ENCODE data around the gene SNX32. TPM values are rescaled to one million over a fixed set of nuclear protein-coding genes. Genes with fewer than 3 reads are reported as not detected.

Gene SNX32
- total and polyA plus RNA-seq, 9 of the 15 experiments (the other 6 are each of a cell fraction or from before 2014, with no cell fraction given), result 0.03 TPM; not detected in 7

DNA sequence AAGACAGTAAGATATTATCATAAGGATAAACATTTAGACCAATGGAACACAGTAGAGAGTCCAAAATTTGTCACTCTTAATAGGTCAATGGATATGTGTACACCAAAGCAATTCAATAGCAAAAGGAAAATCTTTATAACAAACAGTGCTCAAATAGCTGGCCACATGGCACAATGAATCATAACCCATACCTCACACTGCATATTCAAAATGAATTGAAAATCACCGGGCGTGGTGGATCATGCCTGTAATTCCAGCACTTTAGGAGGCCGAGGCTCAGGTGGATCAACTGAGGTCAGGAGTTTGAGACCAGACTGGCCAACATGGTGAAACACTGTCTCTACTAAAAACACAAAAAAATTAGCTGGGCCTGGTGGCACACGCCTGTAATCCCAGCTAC lies 8.4 kb downstream of the SNX32 start:
- ATAC-seq, result no peak
- no peak for TF ChIP-seq SMAD3 (CRISPR knock-in tag; conservative IDR thresholded peaks at IDR 0.05)
- no peak for TF ChIP-seq ZNF124 (CRISPR knock-in tag; IDR thresholded peaks at IDR 0.05)
- TF ChIP-seq ZNF77 (CRISPR knock-in tag; IDR thresholded peaks at IDR 0.05), result no peak
- TF ChIP-seq, protein P1, sequence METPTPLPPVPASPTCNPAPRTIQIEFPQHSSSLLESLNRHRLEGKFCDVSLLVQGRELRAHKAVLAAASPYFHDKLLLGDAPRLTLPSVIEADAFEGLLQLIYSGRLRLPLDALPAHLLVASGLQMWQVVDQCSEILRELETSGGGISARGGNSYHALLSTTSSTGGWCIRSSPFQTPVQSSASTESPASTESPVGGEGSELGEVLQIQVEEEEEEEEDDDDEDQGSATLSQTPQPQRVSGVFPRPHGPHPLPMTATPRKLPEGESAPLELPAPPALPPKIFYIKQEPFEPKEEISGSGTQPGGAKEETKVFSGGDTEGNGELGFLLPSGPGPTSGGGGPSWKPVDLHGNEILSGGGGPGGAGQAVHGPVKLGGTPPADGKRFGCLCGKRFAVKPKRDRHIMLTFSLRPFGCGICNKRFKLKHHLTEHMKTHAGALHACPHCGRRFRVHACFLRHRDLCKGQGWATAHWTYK (CRISPR knock-in tag; IDR thresholded peaks at IDR 0.05), result no peak
- TF ChIP-seq, protein P2, sequence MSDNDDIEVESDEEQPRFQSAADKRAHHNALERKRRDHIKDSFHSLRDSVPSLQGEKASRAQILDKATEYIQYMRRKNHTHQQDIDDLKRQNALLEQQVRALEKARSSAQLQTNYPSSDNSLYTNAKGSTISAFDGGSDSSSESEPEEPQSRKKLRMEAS (CRISPR knock-in tag; IDR thresholded peaks at IDR 0.05), result no peak
- no peak for TF ChIP-seq HOMEZ (CRISPR knock-in tag; IDR thresholded peaks at IDR 0.05)
- no peak for TF ChIP-seq HNRNPH1 (optimal IDR thresholded peaks at IDR 0.05; ENCODE audit: low read depth, low read length)
- CTCF ChIA-PET (ENCODE audit: low intra/inter-chr PET ratio), result no interaction called here
- Histone ChIP-seq H4K20me1 (replicated peaks; ENCODE audit: control insufficient read depth, insufficient read depth, low read length) (no peaks in the 10 kb centered on the region), H3K4me3 (no peak overlapping the region), H3K79me2 (ENCODE audit: control insufficient read depth, insufficient read depth, low read length) (no peaks in the 10 kb centered on the region), H3K4me1 (replicated peaks in 1 of 2; ENCODE audit: control insufficient read depth in 2 of 2, insufficient read depth in 2 of 2, low read length in 2 of 2) (no peaks in the 10 kb centered on the region; a peak in 1 of 5 replicates), H3K27me3 (ENCODE audit: control insufficient read depth in 2 of 2, insufficient read depth in 2 of 2, low read length in 2 of 2) (no peaks in the 10 kb centered on the region), H2AFZ (ENCODE audit: low read depth, low read length) (no peak overlapping the region), H3K36me3 (ENCODE audit: control insufficient read depth, insufficient read depth, low read length) (no peaks in the 10 kb centered on the region), H3K9me3 (replicated peaks; ENCODE audit: control insufficient read depth, insufficient read depth, low read depth, low read length) (no peaks in the 10 kb centered on the region), H3K9me1 (ENCODE audit: control insufficient read depth, insufficient read depth, low read length) (no peaks in the 10 kb centered on the region), H3K9ac (ENCODE audit: insufficient read depth in 1 of 2, low read depth in 2 of 2, low read length in 2 of 2) (no peak overlapping the region), H3K27ac (ENCODE audit: extremely low read depth, low read depth, low read length) (no peak overlapping the region), H3K4me2 (ENCODE audit: insufficient read depth, low read length) (no peak overlapping the region)
- in situ Hi-C loops (cut with MboI), result no loop called here
- FAIRE-seq, result no peak
- 73% methylated on average over 4 of the region's 4 CpGs for WGBS (ENCODE audit: insufficient coverage, low coverage, missing lambda C conversion rate)
- POLR2A ChIA-PET, result interaction anchor here (6.4 kb wide), 1 partner anchor 9 kb away, joined by 67 read pairs; no protein-coding TSS in a partner anchor
- DNase-seq (ENCODE audit: extremely low read depth in 1 of 4, low spot score in 3 of 4), result no peak
- intact Hi-C loops (cut with micrococcal nuclease), result no loop called here
- no TSS peak for BruUV-seq (replicated peaks)
